CD8-positive, alpha-beta memory T cell (primary cell): ENCODE data around the gene DAB1. TPM values are rescaled to one million over a fixed set of nuclear protein-coding genes. Genes with fewer than 3 reads are reported as not detected.

Experiments used
- CTCF ChIA-PET: fragments of 350-600 bp; sonication (Branson Sonifier 250); formaldehyde crosslinking; loops from one replicate; lab custom pipeline; 2021; ENCODE audit warnings: antibody characterized with exemption; lab: Charles Lee
- POLR2A ChIA-PET: fragments of 350-600 bp; sonication (Branson Sonifier 250); formaldehyde crosslinking; loops from one replicate; lab custom pipeline; 2021; ENCODE audit warnings: antibody characterized with exemption; lab: Charles Lee
- DNase-seq, 5 donors: peaks; one replicate each; pipeline versions ENCODE4 v3.0.0 to v3.0.0-alpha.2; 2020 to 2022; ENCODE audit warnings: mixed read lengths in 1 of 5
- H3K27ac ChIP-seq: one replicate; pipeline ENCODE4 v1.7.0; 2013; ENCODE audit warnings: low read depth, mild to moderate bottlenecking, low read length, moderate library complexity
- H3K27me3 ChIP-seq: 2 replicates; pipeline ENCODE4 v1.7.0; 2013; ENCODE audit warnings: low read length, mild to moderate bottlenecking; ENCODE audit not compliant: insufficient read depth, poor library complexity, severe bottlenecking
- H3K36me3 ChIP-seq: 2 replicates; pipeline ENCODE4 v1.7.0; 2013; ENCODE audit warnings: mild to moderate bottlenecking, low read length, moderate library complexity; ENCODE audit not compliant: insufficient read depth
- H3K4me1 ChIP-seq: 2 replicates; pipeline ENCODE4 v1.7.0; 2013; ENCODE audit warnings: mild to moderate bottlenecking, low read length, moderate library complexity; ENCODE audit not compliant: insufficient read depth
- H3K4me3 ChIP-seq: 2 replicates; pipeline ENCODE4 v1.7.0; 2013; ENCODE audit warnings: mild to moderate bottlenecking, low read length
- H3K9me3 ChIP-seq: 2 replicates; pipeline ENCODE4 v1.7.0; 2013; ENCODE audit warnings: mild to moderate bottlenecking, low read length
- H3K27ac Mint-ChIP-seq, 8 donors: one replicate each; pipeline ENCODE4 v1.8.0; 2020 to 2021; ENCODE audit warnings: mixed read lengths in 8 of 8, mild to moderate bottlenecking in 6 of 8, inconsistent platforms in 3 of 8, moderate library complexity in 3 of 8
- H3K27me3 Mint-ChIP-seq, 2 donors: one replicate each; pipeline ENCODE4 v1.8.0; 2020 to 2021; ENCODE audit warnings: mixed read lengths in 2 of 2, mild to moderate bottlenecking in 1 of 2, moderate library complexity in 1 of 2
- H3K36me3 Mint-ChIP-seq, 3 donors: one replicate each; pipeline ENCODE4 v1.8.0; 2020 to 2021; ENCODE audit warnings: mixed read lengths in 3 of 3, inconsistent platforms in 1 of 3, mild to moderate bottlenecking in 1 of 3
- H3K4me1 Mint-ChIP-seq, 3 donors: one replicate each; pipeline ENCODE4 v1.8.0; 2020 to 2021; ENCODE audit warnings: mixed read lengths in 3 of 3, inconsistent platforms in 1 of 3, mild to moderate bottlenecking in 1 of 3
- H3K4me3 Mint-ChIP-seq, 7 donors: one replicate each; pipeline ENCODE4 v1.8.0; 2020 to 2021; ENCODE audit warnings: mixed read lengths in 7 of 7, mild to moderate bottlenecking in 6 of 7, moderate library complexity in 4 of 7, inconsistent platforms in 2 of 7
- H3K9me3 Mint-ChIP-seq, 5 donors: one replicate each; pipeline ENCODE4 v1.8.0; 2020 to 2022; ENCODE audit warnings: mixed read lengths in 5 of 5, mild to moderate bottlenecking in 3 of 5, moderate library complexity in 2 of 5, inconsistent platforms in 1 of 5
- polyA plus RNA-seq: library from polyadenylated mRNA; unstranded; fragments of 300-500 nt; fragmentation: Illumina TruSeq; gene quantifications from one replicate; pipeline ENCODE4 v1.2.3, GENCODE V29; 2021
- total RNA-seq, 2 experiments: library from RNA; stranded (reverse); gene quantifications; one replicate each; pipeline ENCODE4 v1.2.3, GENCODE V29; 2021

DAB1 gene
- total and polyA plus RNA-seq, 3 experiments from 2014 or later: 0.09 to 1.7 TPM; not detected in 1

GRCh38 chr1:57188168-57188567, 235.7 kb downstream of the DAB1 start:
- CTCF ChIA-PET: no interaction called here
- Histone ChIP-seq H3K4me1 (no peaks in the 10 kb centered on the region), H3K36me3 (no peaks in the 10 kb centered on the region), H3K4me3 (no peak overlapping the region), H3K27me3 (no peaks in the 10 kb centered on the region), H3K9me3 (no peaks in the 10 kb centered on the region), H3K27ac (no peak overlapping the region)
- no peaks in the 10 kb centered on the region for H3K9me3 Mint-ChIP-seq
- no peak overlapping the region for H3K27ac Mint-ChIP-seq
- H3K27me3 Mint-ChIP-seq: peaks cover 0 to 1% of the 10 kb centered on the region in 2 donors
- H3K4me3 Mint-ChIP-seq: no peak overlapping the region
- H3K36me3 Mint-ChIP-seq: no peaks in the 10 kb centered on the region
- no peaks in the 10 kb centered on the region for H3K4me1 Mint-ChIP-seq
- POLR2A ChIA-PET: no interaction called here
- no peak for DNase-seq

GRCh38 chr1:57186455-57186854, 237.4 kb downstream of the DAB1 start:
- H3K4me1 ChIP-seq: no peaks in the 10 kb centered on the region
- POLR2A ChIA-PET: no interaction called here
- no peaks in the 10 kb centered on the region for H3K4me1 Mint-ChIP-seq
- no peak for DNase-seq
- H3K27me3 ChIP-seq: no peaks in the 10 kb centered on the region
- no peak overlapping the region for H3K4me3 Mint-ChIP-seq
- H3K36me3 Mint-ChIP-seq: no peaks in the 10 kb centered on the region
- no peak overlapping the region for H3K27ac ChIP-seq
- H3K27me3 Mint-ChIP-seq: no peaks in the 10 kb centered on the region
- H3K36me3 ChIP-seq: no peaks in the 10 kb centered on the region
- H3K9me3 Mint-ChIP-seq: no peaks in the 10 kb centered on the region
- H3K9me3 ChIP-seq: no peaks in the 10 kb centered on the region
- H3K27ac Mint-ChIP-seq: no peak overlapping the region
- CTCF ChIA-PET: no interaction called here
- no peak overlapping the region for H3K4me3 ChIP-seq

GRCh38 chr1:57179001-57179400, 244.9 kb downstream of the DAB1 start:
- H3K36me3 Mint-ChIP-seq: peaks cover 0 to 16% (median 0%) of the 10 kb centered on the region in 3 donors
- no peak for DNase-seq
- H3K4me3 Mint-ChIP-seq: no peak overlapping the region
- no peak overlapping the region for H3K27ac ChIP-seq
- ChIA-PET CTCF (no interaction called here), POLR2A (no interaction called here)
- no peaks in the 10 kb centered on the region for H3K4me1 ChIP-seq
- H3K4me1 Mint-ChIP-seq: no peaks in the 10 kb centered on the region
- H3K27me3 ChIP-seq: no peaks in the 10 kb centered on the region
- H3K9me3 Mint-ChIP-seq: peaks cover 0 to 10% (median 7%) of the 10 kb centered on the region in 5 donors
- H3K27me3 Mint-ChIP-seq: peaks cover 2 to 3% of the 10 kb centered on the region in 2 donors
- H3K9me3 ChIP-seq: no peaks in the 10 kb centered on the region
- no peak overlapping the region for H3K27ac Mint-ChIP-seq
- H3K4me3 ChIP-seq: no peak overlapping the region
- no peaks in the 10 kb centered on the region for H3K36me3 ChIP-seq

- CTCF ChIA-PET: no interaction called here
- Histone ChIP-seq H3K4me1 (no peaks in the 10 kb centered on the region), H3K27me3 (no peaks in the 10 kb centered on the region), H3K4me3 (no peak overlapping the region), H3K27ac (no peak overlapping the region), H3K36me3 (no peaks in the 10 kb centered on the region), H3K9me3 (no peaks in the 10 kb centered on the region)
- Mint-ChIP-seq H3K36me3 (peaks cover 0 to 19% (median 0%) of the 10 kb centered on the region in 3 donors), H3K27ac (no peak overlapping the region), H3K4me3 (no peak overlapping the region), H3K4me1 (no peaks in the 10 kb centered on the region), H3K27me3 (peaks cover 2 to 3% of the 10 kb centered on the region in 2 donors), H3K9me3 (peaks cover 0 to 10% (median 6%) of the 10 kb centered on the region in 5 donors)
- POLR2A ChIA-PET: no interaction called here
- no peak for DNase-seq
These were observed 248.4 kb downstream of the DAB1 start for GRCh38 chr1:57175506-57175905.

GRCh38 chr1:57172040-57172439, 251.8 kb downstream of the DAB1 start:
- Histone ChIP-seq H3K36me3 (no peaks in the 10 kb centered on the region), H3K27ac (no peak overlapping the region), H3K9me3 (no peaks in the 10 kb centered on the region), H3K4me1 (no peaks in the 10 kb centered on the region), H3K4me3 (no peak overlapping the region), H3K27me3 (no peaks in the 10 kb centered on the region)
- POLR2A ChIA-PET: no interaction called here
- CTCF ChIA-PET: no interaction called here
- Mint-ChIP-seq H3K27ac (no peak overlapping the region), H3K4me3 (no peak overlapping the region), H3K4me1 (no peaks in the 10 kb centered on the region), H3K9me3 (peaks cover 2 to 6% (median 4%) of the 10 kb centered on the region in 5 donors), H3K36me3 (peaks cover 0 to 12% (median 0%) of the 10 kb centered on the region in 3 donors), H3K27me3 (no peaks in the 10 kb centered on the region)
- no peak for DNase-seq

- H3K27me3 ChIP-seq: no peaks in the 10 kb centered on the region
- DNase-seq: no peak
- H3K4me1 ChIP-seq: no peaks in the 10 kb centered on the region
- no peaks in the 10 kb centered on the region for H3K9me3 ChIP-seq
- Mint-ChIP-seq H3K4me3 (no peak overlapping the region), H3K9me3 (peaks cover 0 to 2% (median 0%) of the 10 kb centered on the region in 5 donors), H3K27me3 (peaks cover 0 to 2% of the 10 kb centered on the region in 2 donors), H3K27ac (no peak overlapping the region), H3K36me3 (peaks cover 0 to 6% (median 0%) of the 10 kb centered on the region in 3 donors), H3K4me1 (no peaks in the 10 kb centered on the region)
- H3K27ac ChIP-seq: no peak overlapping the region
- H3K36me3 ChIP-seq: no peaks in the 10 kb centered on the region
- ChIA-PET CTCF (no interaction called here), POLR2A (no interaction called here)
- H3K4me3 ChIP-seq: no peak overlapping the region
These were observed 255.9 kb downstream of the DAB1 start for GRCh38 chr1:57167997-57168396.

GRCh38 chr1:57165546-57165945, 258.3 kb downstream of the DAB1 start:
- no peaks in the 10 kb centered on the region for H3K36me3 ChIP-seq
- DNase-seq: no peak
- POLR2A ChIA-PET: no interaction called here
- H3K9me3 ChIP-seq: no peaks in the 10 kb centered on the region
- H3K27me3 ChIP-seq: no peaks in the 10 kb centered on the region
- CTCF ChIA-PET: no interaction called here
- Mint-ChIP-seq H3K27me3 (peaks cover 0 to 3% of the 10 kb centered on the region in 2 donors), H3K4me1 (no peaks in the 10 kb centered on the region), H3K27ac (no peak overlapping the region), H3K9me3 (peaks cover 0 to 2% (median 0%) of the 10 kb centered on the region in 5 donors), H3K4me3 (no peak overlapping the region), H3K36me3 (no peaks in the 10 kb centered on the region)
- no peaks in the 10 kb centered on the region for H3K4me1 ChIP-seq
- H3K4me3 ChIP-seq: no peak overlapping the region
- no peak overlapping the region for H3K27ac ChIP-seq

GRCh38 chr1:57164584-57164983, 259.3 kb downstream of the DAB1 start:
- H3K4me3 ChIP-seq: no peak overlapping the region
- no peaks in the 10 kb centered on the region for H3K27me3 ChIP-seq
- no peak for DNase-seq
- no peaks in the 10 kb centered on the region for H3K36me3 ChIP-seq
- H3K9me3 ChIP-seq: no peaks in the 10 kb centered on the region
- ChIA-PET CTCF (no interaction called here), POLR2A (no interaction called here)
- no peak overlapping the region for H3K27ac ChIP-seq
- H3K4me1 Mint-ChIP-seq: no peaks in the 10 kb centered on the region
- H3K4me3 Mint-ChIP-seq: peak overlapping the region in 1 of 7 donors; percentile 56
- peaks cover 0 to 2% (median 0%) of the 10 kb centered on the region in 5 donors for H3K9me3 Mint-ChIP-seq
- peaks cover 3 to 4% of the 10 kb centered on the region in 2 donors for H3K27me3 Mint-ChIP-seq
- H3K27ac Mint-ChIP-seq: no peak overlapping the region
- H3K4me1 ChIP-seq: no peaks in the 10 kb centered on the region
- H3K36me3 Mint-ChIP-seq: no peaks in the 10 kb centered on the region
